Vagina (tissue), 2 donors: ENCODE data around the gene SLC1A3.

ENCODE experiments used
- POLR2A ChIP-seq, 2 donors: fragments of 450-650 bp; IDR thresholded peaks; one replicate each; pipeline ENCODE4 v1.6.1; 2017; ENCODE audit warnings: antibody characterized with exemption in 2 of 2, mild to moderate bottlenecking in 2 of 2, moderate library complexity in 2 of 2
- POLR2AphosphoS5 ChIP-seq, 2 donors: sonication (generic); formaldehyde crosslinking; IDR thresholded peaks; one replicate each; pipeline ENCODE4 v1.9.0; 2017; ENCODE audit warnings: antibody characterized with exemption in 2 of 2, mild to moderate bottlenecking in 2 of 2, low read depth in 1 of 2; ENCODE audit not compliant: insufficient read depth in 1 of 2
- TF ChIP-seq, protein P1 (sequence below), 3 experiments: fragments of 450-650 bp in 2 of 3; fragments of 200-600 bp in 1 of 3; sonication (generic) in 1 of 3; IDR thresholded peaks; one replicate each; pipeline ENCODE4 v1.5.1; 2017 to 2019; ENCODE audit warnings: antibody characterized with exemption in 3 of 3, mild to moderate bottlenecking in 2 of 3, moderate library complexity in 2 of 3

DNA sequence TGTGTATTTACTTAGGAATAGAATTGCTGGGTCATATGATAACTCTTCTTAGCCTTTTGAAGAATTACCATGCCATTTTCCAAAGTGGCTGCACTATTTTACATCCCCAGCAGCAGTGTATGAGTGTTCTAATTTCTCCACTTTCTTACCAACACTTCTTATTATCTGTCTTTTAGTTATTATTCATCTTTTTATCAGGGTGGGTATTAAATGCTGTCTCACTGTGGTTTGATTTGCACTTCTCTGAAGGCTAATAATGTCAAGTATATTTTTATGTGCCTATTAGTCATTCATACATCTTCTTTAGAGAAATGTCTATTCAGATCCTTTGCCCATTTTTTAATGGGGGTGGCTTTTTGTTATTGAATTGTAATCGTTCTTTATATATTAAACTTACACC lies 36.8 kb downstream of the SLC1A3 start:
- TF ChIP-seq POLR2AphosphoS5 (IDR thresholded peaks at IDR 0.05; ENCODE audit: insufficient read depth in 1 of 2, low read depth in 1 of 2) (no peak), POLR2A (IDR thresholded peaks at IDR 0.05) (no peak)
- TF ChIP-seq, protein P1, sequence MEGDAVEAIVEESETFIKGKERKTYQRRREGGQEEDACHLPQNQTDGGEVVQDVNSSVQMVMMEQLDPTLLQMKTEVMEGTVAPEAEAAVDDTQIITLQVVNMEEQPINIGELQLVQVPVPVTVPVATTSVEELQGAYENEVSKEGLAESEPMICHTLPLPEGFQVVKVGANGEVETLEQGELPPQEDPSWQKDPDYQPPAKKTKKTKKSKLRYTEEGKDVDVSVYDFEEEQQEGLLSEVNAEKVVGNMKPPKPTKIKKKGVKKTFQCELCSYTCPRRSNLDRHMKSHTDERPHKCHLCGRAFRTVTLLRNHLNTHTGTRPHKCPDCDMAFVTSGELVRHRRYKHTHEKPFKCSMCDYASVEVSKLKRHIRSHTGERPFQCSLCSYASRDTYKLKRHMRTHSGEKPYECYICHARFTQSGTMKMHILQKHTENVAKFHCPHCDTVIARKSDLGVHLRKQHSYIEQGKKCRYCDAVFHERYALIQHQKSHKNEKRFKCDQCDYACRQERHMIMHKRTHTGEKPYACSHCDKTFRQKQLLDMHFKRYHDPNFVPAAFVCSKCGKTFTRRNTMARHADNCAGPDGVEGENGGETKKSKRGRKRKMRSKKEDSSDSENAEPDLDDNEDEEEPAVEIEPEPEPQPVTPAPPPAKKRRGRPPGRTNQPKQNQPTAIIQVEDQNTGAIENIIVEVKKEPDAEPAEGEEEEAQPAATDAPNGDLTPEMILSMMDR (IDR thresholded peaks at IDR 0.05): no peak
